Duodenal mucosa (tissue), 2 donors: Measurements from ENCODE around the gene HSD11B1.

ENCODE experiments used
- H3K27ac ChIP-seq: one replicate; pipeline ENCODE4 v1.7.0; 2013; ENCODE audit warnings: low read depth, low read length
- H3K27me3 ChIP-seq, 2 donors: one replicate each; pipeline ENCODE4 v1.7.0; 2013; ENCODE audit warnings: low read length in 2 of 2, control low read depth in 1 of 2; ENCODE audit not compliant: insufficient read depth in 2 of 2, control insufficient read depth in 1 of 2
- H3K36me3 ChIP-seq, 2 donors: one replicate each; pipeline ENCODE4 v1.7.0; 2013; ENCODE audit warnings: low read length in 2 of 2, control low read depth in 1 of 2; ENCODE audit not compliant: insufficient read depth in 2 of 2, control insufficient read depth in 1 of 2
- H3K4me1 ChIP-seq, 2 donors: one replicate each; pipeline ENCODE4 v1.7.0; 2013; ENCODE audit warnings: low read length in 2 of 2, control low read depth in 1 of 2; ENCODE audit not compliant: insufficient read depth in 2 of 2, control insufficient read depth in 1 of 2
- H3K4me3 ChIP-seq, 2 donors: one replicate each; pipeline ENCODE4 v1.7.0; 2013; ENCODE audit warnings: low read length in 2 of 2, low read depth in 1 of 2
- H3K9ac ChIP-seq, 2 donors: one replicate each; pipeline ENCODE4 v1.7.0; 2013; ENCODE audit warnings: low read length in 2 of 2, low read depth in 1 of 2
- H3K9me3 ChIP-seq, 2 donors: one replicate each; pipeline ENCODE4 v1.7.0; 2013; ENCODE audit warnings: low read length in 2 of 2, control low read depth in 1 of 2; ENCODE audit not compliant: control insufficient read depth in 1 of 2

HSD11B1 gene

GRCh38 chr1:209778102-209778501 lies 73.5 kb downstream of the HSD11B1 start:
- H3K36me3 ChIP-seq: peaks cover 0 to 18% of the 10 kb centered on the region in 2 donors

DNA sequence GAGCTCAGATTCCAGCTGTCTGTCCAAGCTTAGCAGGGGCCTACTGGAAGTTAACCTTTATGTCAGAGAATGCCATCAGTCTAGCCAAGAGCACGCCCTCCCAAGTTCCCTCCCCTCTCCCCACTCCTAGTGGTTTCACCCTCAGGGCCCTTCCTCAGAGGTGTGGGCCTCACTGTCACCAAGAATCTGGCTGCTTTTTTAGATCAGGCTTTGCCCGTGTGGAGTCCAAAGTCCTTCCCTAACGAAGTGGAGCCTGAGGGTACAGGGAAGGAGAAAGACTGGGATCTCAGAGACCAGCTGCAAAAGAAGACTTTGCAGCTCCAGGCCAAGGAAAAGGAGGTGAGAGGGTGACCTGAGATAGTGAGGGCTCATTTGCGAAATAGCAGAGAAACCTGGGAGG lies 75.6 kb downstream of the HSD11B1 start:
- H3K9ac ChIP-seq: no peak overlapping the region
- H3K4me3 ChIP-seq: no peak overlapping the region
- H3K27me3 ChIP-seq: no peaks in the 10 kb centered on the region
- H3K4me1 ChIP-seq: peaks cover 23 to 28% of the 10 kb centered on the region in 2 donors
- H3K9me3 ChIP-seq: no peaks in the 10 kb centered on the region
- H3K27ac ChIP-seq: no peak overlapping the region
- peaks cover 0 to 18% of the 10 kb centered on the region in 2 donors for H3K36me3 ChIP-seq

More at GRCh38 chr1:209778102-209778501, 73.5 kb downstream of the HSD11B1 start:
- Histone ChIP-seq H3K4me1 (peaks cover 9 to 11% of the 10 kb centered on the region in 2 donors), H3K9ac (no peak overlapping the region), H3K27ac (no peak overlapping the region), H3K9me3 (no peaks in the 10 kb centered on the region), H3K4me3 (no peak overlapping the region), H3K27me3 (no peaks in the 10 kb centered on the region)

DNA sequence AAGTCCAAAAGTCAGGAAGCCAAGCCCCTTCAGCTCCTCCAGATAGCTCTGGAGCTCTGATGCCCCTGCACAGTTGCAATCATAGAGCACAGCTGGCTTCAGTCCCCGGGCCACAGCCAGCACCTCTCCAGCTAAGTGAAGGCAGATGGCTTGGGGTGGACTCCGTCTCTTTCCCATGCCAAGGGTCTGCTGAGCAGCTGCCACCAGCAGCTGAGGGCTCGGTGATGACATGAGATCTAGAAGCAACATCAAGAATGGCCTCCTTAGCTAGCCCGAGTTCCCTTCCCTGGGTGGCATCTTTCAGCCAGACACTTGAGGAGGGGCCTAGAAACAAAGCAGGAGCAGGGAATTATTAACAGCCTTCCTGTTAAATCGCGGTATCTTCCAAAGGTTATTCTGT lies 78.7 kb downstream of the HSD11B1 start:
- Histone ChIP-seq H3K9me3 (no peaks in the 10 kb centered on the region), H3K27ac (no peak overlapping the region), H3K27me3 (no peaks in the 10 kb centered on the region), H3K4me3 (peak overlapping the region; percentile 81 to 86), H3K9ac (peak overlapping the region; percentile 75 to 93), H3K4me1 (peaks cover 50 to 54% of the 10 kb centered on the region in 2 donors), H3K36me3 (peaks cover 0 to 14% of the 10 kb centered on the region in 2 donors)
